RWPE1 (cell line): ENCODE results near the gene LAMTOR5.

Experiments used
- CTCF ChIA-PET: fragments of 350-600 bp; sonication (Branson Sonifier 250); formaldehyde crosslinking; extraction: SDS; loops from one replicate; lab custom pipeline; 2021; lab: Yijun Ruan, JAX
- POLR2A ChIA-PET: fragments of 400-600 bp; formaldehyde crosslinking; extraction: SDS; loops from one replicate; lab custom pipeline; 2020; ENCODE audit warnings: antibody characterized with exemption; ENCODE audit not compliant: low non-redundant PET; lab: Yijun Ruan, JAX
- DNase-seq: peaks from one replicate; pipeline ENCODE4 v3.0.0; 2012; ENCODE audit warnings: low spot score
- H3K27ac ChIP-seq: fragments of 450-650 bp; 2 replicates; pipeline ENCODE4 v1.5.1; 2017
- TF ChIP-seq, protein P1 (sequence below): fragments of 450-650 bp; conservative IDR thresholded peaks from 2 replicates; pipeline ENCODE4 v1.5.1; 2017; ENCODE audit warnings: low read depth, mild to moderate bottlenecking

Gene LAMTOR5

GRCh38 chr1:110407260-110408210 is at the start of gene LAMTOR5:
Gene LAMTOR5, minus strand, starts transcription at chr1:110407694. Its CDS starts 74 bp downstream, at chr1:110407620.
- peak; percentile 64 for DNase-seq
- TF ChIP-seq, protein P1, sequence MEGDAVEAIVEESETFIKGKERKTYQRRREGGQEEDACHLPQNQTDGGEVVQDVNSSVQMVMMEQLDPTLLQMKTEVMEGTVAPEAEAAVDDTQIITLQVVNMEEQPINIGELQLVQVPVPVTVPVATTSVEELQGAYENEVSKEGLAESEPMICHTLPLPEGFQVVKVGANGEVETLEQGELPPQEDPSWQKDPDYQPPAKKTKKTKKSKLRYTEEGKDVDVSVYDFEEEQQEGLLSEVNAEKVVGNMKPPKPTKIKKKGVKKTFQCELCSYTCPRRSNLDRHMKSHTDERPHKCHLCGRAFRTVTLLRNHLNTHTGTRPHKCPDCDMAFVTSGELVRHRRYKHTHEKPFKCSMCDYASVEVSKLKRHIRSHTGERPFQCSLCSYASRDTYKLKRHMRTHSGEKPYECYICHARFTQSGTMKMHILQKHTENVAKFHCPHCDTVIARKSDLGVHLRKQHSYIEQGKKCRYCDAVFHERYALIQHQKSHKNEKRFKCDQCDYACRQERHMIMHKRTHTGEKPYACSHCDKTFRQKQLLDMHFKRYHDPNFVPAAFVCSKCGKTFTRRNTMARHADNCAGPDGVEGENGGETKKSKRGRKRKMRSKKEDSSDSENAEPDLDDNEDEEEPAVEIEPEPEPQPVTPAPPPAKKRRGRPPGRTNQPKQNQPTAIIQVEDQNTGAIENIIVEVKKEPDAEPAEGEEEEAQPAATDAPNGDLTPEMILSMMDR: no peak
- ChIA-PET POLR2A (interaction anchor here (0.5 to 0.7 kb wide), 2 partner anchors 312 to 1260 kb away, joined by 3 read pairs; no protein-coding TSS in a partner anchor), CTCF (interaction anchor here (0.6 to 1.7 kb wide), 3 partner anchors 88 to 211 kb away, joined by 3 to 12 read pairs (median 4); no protein-coding TSS in a partner anchor)
- peak within 1 kb of the TSS; percentile 82 for H3K27ac ChIP-seq

DNA sequence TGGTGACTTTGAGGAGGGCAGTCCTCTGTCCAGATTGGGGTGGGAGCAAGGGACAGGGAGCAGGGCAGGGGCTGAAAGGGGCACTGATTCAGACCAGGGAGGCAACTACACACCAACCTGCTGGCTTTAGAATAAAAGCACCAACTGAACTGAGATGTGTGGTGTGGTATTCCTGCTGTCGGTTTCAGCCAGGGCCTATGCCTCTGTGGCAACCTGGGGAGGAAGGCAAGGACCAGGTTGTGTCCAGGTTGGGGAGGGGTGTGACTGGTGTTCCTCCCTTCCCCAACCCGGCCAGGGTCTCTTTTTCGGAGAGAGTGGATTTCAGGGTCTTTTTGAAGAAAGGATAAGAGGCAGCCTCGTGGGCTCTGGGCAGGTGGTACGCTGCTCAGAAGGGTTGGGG is 49.7 kb upstream of the LAMTOR5 start:
- H3K27ac ChIP-seq: no peak overlapping the region

DNA sequence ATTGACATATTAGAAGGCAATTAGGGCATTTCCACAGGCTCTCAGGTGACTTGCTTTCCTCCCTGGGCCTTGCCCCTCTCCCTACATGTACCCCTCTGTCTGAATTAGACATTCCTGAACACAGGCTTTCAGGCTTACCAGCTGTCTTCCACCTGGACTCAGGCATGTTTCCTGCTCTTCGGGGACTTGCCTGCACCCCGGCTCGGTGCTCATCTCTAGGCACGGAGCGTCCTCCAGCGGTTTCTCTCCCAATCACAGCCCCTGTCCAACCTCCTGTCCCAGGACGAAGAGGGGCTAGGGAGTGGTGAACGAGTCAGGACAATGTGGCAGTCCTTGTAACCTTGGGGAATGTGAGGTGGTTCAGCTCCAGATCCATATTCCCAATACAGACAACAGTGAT is 47.7 kb upstream of the LAMTOR5 start:
- H3K27ac ChIP-seq: no peak overlapping the region
- no peak for DNase-seq
- ChIA-PET POLR2A (interaction anchor here (1.0 kb wide), 1 partner anchor 43 kb away, joined by 5 read pairs; no protein-coding TSS in a partner anchor), CTCF (interaction anchor here (1.0 to 1.6 kb wide), 3 partner anchors 41 to 43 kb away, joined by 5 to 7 read pairs (median 6); no protein-coding TSS in a partner anchor)
- TF ChIP-seq, protein P1: no peak

More for the DNA sequence above, 49.7 kb upstream of the LAMTOR5 start:
- no peak for DNase-seq
- POLR2A ChIA-PET: no interaction called here
- TF ChIP-seq, protein P1: no peak
- CTCF ChIA-PET: interaction anchor here (0.6 to 1.2 kb wide), 3 partner anchors 38 to 272 kb away, joined by 3 to 4 read pairs (median 3); no protein-coding TSS in a partner anchor

GRCh38 chr1:110454328-110454727 is 46.8 kb upstream of the LAMTOR5 start:
- CTCF ChIA-PET: interaction anchor here (1.0 to 1.6 kb wide), 3 partner anchors 41 to 42 kb away, joined by 5 to 7 read pairs (median 6); no protein-coding TSS in a partner anchor
- TF ChIP-seq, protein P1: no peak
- POLR2A ChIA-PET: interaction anchor here (1.0 kb wide), 1 partner anchor 42 kb away, joined by 5 read pairs; no protein-coding TSS in a partner anchor
- DNase-seq: no peak
- no peak overlapping the region for H3K27ac ChIP-seq

GRCh38 chr1:110453829-110454228 is 46.3 kb upstream of the LAMTOR5 start:
- CTCF ChIA-PET: interaction anchor here (1.0 to 1.4 kb wide), 3 partner anchors 40 to 48 kb away, joined by 3 to 7 read pairs (median 5); no protein-coding TSS in a partner anchor
- POLR2A ChIA-PET: no interaction called here
- TF ChIP-seq, protein P1: no peak
- H3K27ac ChIP-seq: no peak overlapping the region
- DNase-seq: no peak

DNA sequence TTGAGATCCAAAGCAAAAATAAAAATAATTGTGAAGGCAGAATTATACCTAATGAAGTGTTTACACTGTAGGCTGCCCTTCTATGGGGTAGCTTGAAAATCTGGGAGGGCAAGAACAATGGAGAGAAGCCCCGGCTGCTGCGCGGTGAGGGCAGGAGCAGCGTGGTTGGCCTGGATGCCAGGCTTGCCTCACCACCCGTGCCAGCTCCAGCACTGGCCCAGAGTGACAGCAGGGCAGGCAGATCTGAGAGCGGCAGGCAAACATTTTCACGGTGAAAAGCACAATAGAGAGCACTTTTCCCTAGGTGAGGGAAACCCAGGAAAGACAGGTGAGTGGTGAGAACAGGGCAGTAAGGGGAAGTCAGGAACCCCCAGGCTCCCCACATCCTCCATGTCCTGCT is 44.8 kb upstream of the LAMTOR5 start:
- no peak for DNase-seq
- CTCF ChIA-PET: interaction anchor here (1.0 to 1.4 kb wide), 3 partner anchors 19 to 347 kb away, joined by 3 to 7 read pairs (median 5); no protein-coding TSS in a partner anchor
- POLR2A ChIA-PET: no interaction called here
- no peak overlapping the region for H3K27ac ChIP-seq
- TF ChIP-seq, protein P1: no peak
